Adrenal gland (tissue), 5 donors: ENCODE measurements around the gene ZNF683.

Experiments used
- POLR2A ChIP-seq, 2 donors: fragments of 450-650 bp; IDR thresholded peaks; one replicate each; pipeline ENCODE4 v1.6.1; 2017; ENCODE audit warnings: antibody characterized with exemption in 2 of 2, mild to moderate bottlenecking in 2 of 2, moderate library complexity in 1 of 2
- TF ChIP-seq, protein P1 (sequence below), 6 experiments: fragments of 450-650 bp in 4 of 6; fragments of 200-600 bp in 2 of 6; sonication (generic) in 1 of 6; IDR thresholded peaks; 1 replicate in 5 of 6; 2 replicates in 1 of 6; pipeline versions ENCODE4 v1.5.1 to v1.8.0; 2016 to 2021; ENCODE audit warnings: antibody characterized with exemption in 6 of 6, mild to moderate bottlenecking in 2 of 6, moderate library complexity in 1 of 6
- donor health status: DM: no; HTN: no; CAD: no.

DNA sequence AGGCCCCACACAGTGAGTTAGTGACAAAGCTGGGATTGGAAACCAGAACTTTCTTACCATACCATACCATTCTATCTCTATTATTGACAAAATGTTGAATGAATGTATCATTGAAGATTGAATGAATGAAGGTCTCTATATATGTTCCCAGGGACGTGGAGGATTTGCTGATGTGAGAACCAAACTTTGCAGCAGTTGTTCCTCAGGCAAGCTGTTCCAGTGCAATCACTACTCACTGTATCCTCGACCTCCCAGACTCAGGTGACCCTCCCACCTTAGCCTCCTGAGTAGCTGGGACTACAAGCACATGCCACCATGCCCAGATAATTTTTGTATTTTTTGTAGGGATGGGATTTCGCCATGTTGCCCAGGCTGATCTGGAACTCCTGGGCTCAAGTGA lies 26.5 kb upstream of the ZNF683 start:
- TF ChIP-seq POLR2A (IDR thresholded peaks at IDR 0.05): no peak
- TF ChIP-seq, protein P1, sequence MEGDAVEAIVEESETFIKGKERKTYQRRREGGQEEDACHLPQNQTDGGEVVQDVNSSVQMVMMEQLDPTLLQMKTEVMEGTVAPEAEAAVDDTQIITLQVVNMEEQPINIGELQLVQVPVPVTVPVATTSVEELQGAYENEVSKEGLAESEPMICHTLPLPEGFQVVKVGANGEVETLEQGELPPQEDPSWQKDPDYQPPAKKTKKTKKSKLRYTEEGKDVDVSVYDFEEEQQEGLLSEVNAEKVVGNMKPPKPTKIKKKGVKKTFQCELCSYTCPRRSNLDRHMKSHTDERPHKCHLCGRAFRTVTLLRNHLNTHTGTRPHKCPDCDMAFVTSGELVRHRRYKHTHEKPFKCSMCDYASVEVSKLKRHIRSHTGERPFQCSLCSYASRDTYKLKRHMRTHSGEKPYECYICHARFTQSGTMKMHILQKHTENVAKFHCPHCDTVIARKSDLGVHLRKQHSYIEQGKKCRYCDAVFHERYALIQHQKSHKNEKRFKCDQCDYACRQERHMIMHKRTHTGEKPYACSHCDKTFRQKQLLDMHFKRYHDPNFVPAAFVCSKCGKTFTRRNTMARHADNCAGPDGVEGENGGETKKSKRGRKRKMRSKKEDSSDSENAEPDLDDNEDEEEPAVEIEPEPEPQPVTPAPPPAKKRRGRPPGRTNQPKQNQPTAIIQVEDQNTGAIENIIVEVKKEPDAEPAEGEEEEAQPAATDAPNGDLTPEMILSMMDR (IDR thresholded peaks at IDR 0.05): no peak
